Sigmoid colon (tissue), 4 donors: ENCODE results near the gene OTUB2.
"Not testable (repeated sequence)": the region's sequence is repeated elsewhere in the genome, so short reads cannot be mapped to it uniquely, and the experiment has no call there.

Source experiments
- POLR2A ChIP-seq, 2 donors: fragments of 450-650 bp; IDR thresholded peaks; one replicate each; pipeline ENCODE4 v1.6.1; 2016; ENCODE audit warnings: antibody characterized with exemption in 2 of 2, mild to moderate bottlenecking in 2 of 2, moderate library complexity in 2 of 2
- POLR2AphosphoS5 ChIP-seq, 4 donors: sonication (generic); formaldehyde crosslinking; IDR thresholded peaks; one replicate each; pipeline ENCODE4 v1.6.1; 2017; ENCODE audit warnings: antibody characterized with exemption in 4 of 4
- TF ChIP-seq, protein P1 (sequence below), 4 experiments: fragments of 450-650 bp in 3 of 4; fragments of 200-600 bp in 1 of 4; IDR thresholded peaks; one replicate each; pipeline ENCODE4 v1.5.1; 2016 to 2019; ENCODE audit warnings: antibody characterized with exemption in 4 of 4, mild to moderate bottlenecking in 3 of 4, moderate library complexity in 2 of 4

DNA sequence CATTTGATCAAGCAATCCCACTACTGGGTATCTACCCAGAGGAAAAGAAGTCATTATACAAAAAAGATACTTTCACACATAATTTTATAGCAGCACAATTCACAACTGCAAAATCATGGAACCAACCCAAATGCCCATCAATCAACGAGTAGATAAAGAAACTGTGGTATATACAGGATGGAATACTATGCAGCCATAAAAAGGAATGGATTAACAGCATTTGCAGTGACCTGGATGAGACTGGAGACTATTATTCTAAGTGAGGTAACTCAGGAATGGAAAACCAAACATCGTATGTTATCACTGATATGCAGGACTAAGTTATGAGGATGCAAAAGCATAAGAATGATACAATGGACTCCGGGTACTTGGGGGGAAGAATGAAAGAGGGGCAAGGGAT, 45.9 kb downstream of the OTUB2 start:
- TF ChIP-seq POLR2A, POLR2AphosphoS5 (IDR thresholded peaks at IDR 0.05): not testable (repeated sequence)
- TF ChIP-seq, protein P1, sequence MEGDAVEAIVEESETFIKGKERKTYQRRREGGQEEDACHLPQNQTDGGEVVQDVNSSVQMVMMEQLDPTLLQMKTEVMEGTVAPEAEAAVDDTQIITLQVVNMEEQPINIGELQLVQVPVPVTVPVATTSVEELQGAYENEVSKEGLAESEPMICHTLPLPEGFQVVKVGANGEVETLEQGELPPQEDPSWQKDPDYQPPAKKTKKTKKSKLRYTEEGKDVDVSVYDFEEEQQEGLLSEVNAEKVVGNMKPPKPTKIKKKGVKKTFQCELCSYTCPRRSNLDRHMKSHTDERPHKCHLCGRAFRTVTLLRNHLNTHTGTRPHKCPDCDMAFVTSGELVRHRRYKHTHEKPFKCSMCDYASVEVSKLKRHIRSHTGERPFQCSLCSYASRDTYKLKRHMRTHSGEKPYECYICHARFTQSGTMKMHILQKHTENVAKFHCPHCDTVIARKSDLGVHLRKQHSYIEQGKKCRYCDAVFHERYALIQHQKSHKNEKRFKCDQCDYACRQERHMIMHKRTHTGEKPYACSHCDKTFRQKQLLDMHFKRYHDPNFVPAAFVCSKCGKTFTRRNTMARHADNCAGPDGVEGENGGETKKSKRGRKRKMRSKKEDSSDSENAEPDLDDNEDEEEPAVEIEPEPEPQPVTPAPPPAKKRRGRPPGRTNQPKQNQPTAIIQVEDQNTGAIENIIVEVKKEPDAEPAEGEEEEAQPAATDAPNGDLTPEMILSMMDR (IDR thresholded peaks at IDR 0.05), result not testable (repeated sequence)
